HL-60 (cell line): ENCODE data around the gene SLC39A10.

Experiments
- DNase-seq, 2 experiments: peaks; one replicate each; pipeline ENCODE4 v3.0.0-alpha.2; 2010 to 2020; ENCODE audit warnings: low read depth in 1 of 2, low spot score in 1 of 2
- H3K27ac ChIP-seq: fragments of 250-450 bp; sonication (Bioruptor Pico); replicated peaks from 2 replicates; pipeline ENCODE4 v1.5.1; 2020; ENCODE audit warnings: mild to moderate bottlenecking, moderate library complexity
- H3K27me3 ChIP-seq: fragments of 250-450 bp; sonication (Bioruptor Pico); 2 replicates; pipeline ENCODE4 v1.5.1; 2021; ENCODE audit warnings: mild to moderate bottlenecking, moderate library complexity; ENCODE audit not compliant: insufficient read depth, poor library complexity, severe bottlenecking
- H3K4me3 ChIP-seq: replicated peaks from 2 replicates; pipeline ENCODE4 v1.5.1; 2011; ENCODE audit warnings: mild to moderate bottlenecking, control low read depth, low read length; ENCODE audit not compliant: insufficient read depth
- GABPA ChIP-seq: IDR thresholded peaks from 2 replicates; pipeline ENCODE4 v1.6.1; 2012; ENCODE audit warnings: low read depth
- POLR2AphosphoS5 ChIP-seq: IDR thresholded peaks from 2 replicates; pipeline ENCODE4 v1.6.1; 2012; ENCODE audit warnings: low read depth
- REST ChIP-seq: IDR thresholded peaks from 2 replicates; pipeline ENCODE4 v1.6.1; 2012; ENCODE audit warnings: low read depth; ENCODE audit not compliant: insufficient replicate concordance
- SPI1 ChIP-seq: IDR thresholded peaks from 2 replicates; pipeline ENCODE4 v1.6.1; 2012; ENCODE audit warnings: low read depth, mild to moderate bottlenecking, borderline replicate concordance
- TF ChIP-seq, protein P1 (sequence below): IDR thresholded peaks from one replicate; pipeline ENCODE4 v1.5.1; 2011; ENCODE audit warnings: low read length, control low read depth, inconsistent platforms; ENCODE audit not compliant: insufficient read depth

Gene SLC39A10

GRCh38 chr2:195682077-195682476 lies 25.1 kb downstream of the SLC39A10 start:
- Histone ChIP-seq H3K4me3 (no peak overlapping the region), H3K27me3 (no peaks in the 10 kb centered on the region), H3K27ac (no peak overlapping the region)
- TF ChIP-seq, protein P1, sequence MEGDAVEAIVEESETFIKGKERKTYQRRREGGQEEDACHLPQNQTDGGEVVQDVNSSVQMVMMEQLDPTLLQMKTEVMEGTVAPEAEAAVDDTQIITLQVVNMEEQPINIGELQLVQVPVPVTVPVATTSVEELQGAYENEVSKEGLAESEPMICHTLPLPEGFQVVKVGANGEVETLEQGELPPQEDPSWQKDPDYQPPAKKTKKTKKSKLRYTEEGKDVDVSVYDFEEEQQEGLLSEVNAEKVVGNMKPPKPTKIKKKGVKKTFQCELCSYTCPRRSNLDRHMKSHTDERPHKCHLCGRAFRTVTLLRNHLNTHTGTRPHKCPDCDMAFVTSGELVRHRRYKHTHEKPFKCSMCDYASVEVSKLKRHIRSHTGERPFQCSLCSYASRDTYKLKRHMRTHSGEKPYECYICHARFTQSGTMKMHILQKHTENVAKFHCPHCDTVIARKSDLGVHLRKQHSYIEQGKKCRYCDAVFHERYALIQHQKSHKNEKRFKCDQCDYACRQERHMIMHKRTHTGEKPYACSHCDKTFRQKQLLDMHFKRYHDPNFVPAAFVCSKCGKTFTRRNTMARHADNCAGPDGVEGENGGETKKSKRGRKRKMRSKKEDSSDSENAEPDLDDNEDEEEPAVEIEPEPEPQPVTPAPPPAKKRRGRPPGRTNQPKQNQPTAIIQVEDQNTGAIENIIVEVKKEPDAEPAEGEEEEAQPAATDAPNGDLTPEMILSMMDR: no peak
- TF ChIP-seq SPI1: no peak
- TF ChIP-seq POLR2AphosphoS5: no peak
- TF ChIP-seq REST: no peak
- no peak for DNase-seq

GRCh38 chr2:195683174-195683573 lies 26.1 kb downstream of the SLC39A10 start:
- H3K27ac ChIP-seq: no peak overlapping the region
- TF ChIP-seq POLR2AphosphoS5: no peak
- TF ChIP-seq, protein P1: no peak
- no peak for TF ChIP-seq REST
- no peak for TF ChIP-seq SPI1
- TF ChIP-seq GABPA: no peak
- no peak for DNase-seq
- no peaks in the 10 kb centered on the region for H3K27me3 ChIP-seq
- no peak overlapping the region for H3K4me3 ChIP-seq

DNA sequence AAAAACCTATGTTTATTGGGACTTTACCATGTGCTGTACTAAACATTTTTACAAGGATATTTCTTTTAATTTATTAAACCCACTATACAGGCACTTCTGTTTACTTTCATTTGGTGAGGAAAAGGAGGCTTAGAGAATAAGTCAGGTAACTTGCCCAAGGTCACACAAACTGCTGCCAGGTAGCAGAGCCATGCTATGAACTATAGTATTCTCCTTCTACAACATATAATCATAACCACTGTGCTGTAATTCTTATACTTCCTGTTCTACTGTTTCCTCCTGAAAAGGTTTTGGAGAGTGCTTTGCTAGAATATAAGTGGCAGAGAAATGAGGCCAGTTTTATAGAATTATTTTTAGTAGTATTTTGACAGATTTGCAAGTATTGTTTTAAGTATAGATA lies 29.5 kb downstream of the SLC39A10 start:
- DNase-seq: no peak
- Histone ChIP-seq H3K27me3 (no peaks in the 10 kb centered on the region), H3K4me3 (no peak overlapping the region), H3K27ac (no peak overlapping the region)
- TF ChIP-seq POLR2AphosphoS5: no peak
- TF ChIP-seq SPI1: no peak
- TF ChIP-seq, protein P1: no peak

DNA sequence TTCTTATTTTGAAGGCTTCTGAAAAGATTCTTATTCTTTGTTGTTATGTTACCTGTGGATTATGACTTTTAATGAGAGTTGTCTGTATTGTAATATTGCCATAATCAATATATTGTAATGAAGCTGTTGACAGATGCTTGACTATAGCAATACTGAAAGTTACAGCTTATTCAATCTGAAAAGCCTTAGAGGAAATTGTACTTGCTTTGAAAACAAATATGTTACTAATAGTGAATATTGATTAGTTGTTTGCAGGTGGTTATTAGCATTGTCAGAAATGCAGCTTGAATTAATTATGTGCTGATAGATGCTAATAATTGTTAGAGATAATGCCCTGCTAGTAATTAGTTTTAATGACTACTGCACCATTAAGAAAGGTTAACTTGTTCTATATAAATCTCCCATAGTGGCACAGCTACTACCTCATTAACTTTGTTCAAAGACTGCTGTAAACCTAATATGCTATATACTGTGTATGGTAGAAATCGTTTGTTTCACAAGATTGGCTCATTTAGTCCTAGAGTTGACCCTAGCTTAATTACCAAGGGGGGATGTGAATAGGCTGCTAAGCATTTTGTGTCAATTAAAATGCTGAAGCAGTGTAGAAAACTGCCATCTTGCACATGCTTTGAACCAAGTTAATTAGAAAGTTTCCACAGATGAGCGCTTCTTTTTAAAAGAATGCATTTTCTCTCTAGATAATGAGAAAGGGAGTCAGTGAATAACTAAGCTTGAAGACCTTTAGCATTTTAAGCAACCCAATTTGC lies 30.5 kb downstream of the SLC39A10 start:
- DNase-seq: no peak
- Histone ChIP-seq H3K27ac (no peak overlapping the region), H3K4me3 (no peak overlapping the region), H3K27me3 (no peaks in the 10 kb centered on the region)
- TF ChIP-seq SPI1: no peak
- TF ChIP-seq, protein P1: no peak
- TF ChIP-seq POLR2AphosphoS5: no peak
- no peak for TF ChIP-seq GABPA
- no peak for TF ChIP-seq REST
